ENCODE measurements around the gene FHOD1. TPM values are rescaled to one million over a fixed set of nuclear protein-coding genes. Genes with fewer than 3 reads are reported as not detected.

The FHOD1 gene
- total RNA-seq, 1 donor from 2014 or later = 71.7 TPM

DNA sequence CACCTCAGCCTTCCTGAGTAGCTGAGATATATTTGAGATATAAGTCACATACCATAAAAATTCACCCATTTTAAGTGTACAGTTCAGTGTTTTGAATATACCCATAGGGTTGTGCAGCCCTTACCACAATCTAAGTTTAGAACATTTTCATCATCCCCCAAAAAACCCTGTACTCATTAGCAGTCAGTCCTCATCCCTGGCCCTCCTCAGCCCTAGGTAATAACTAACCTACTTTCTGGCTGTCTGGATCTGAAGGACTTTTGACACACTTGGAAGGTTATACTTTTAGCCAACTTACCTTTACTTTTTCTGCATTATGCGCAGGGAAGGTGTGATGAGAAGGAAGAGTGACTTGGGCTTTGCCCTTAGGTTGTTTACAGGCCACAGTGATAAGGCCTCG lies 28.0 kb upstream of the FHOD1 start:
- Mint-ChIP-seq H3K9me3 (ENCODE audit: unreplicated experiment) (no peaks in the 10 kb centered on the region), H3K4me1 (ENCODE audit: unreplicated experiment) (peaks cover 23% of the 10 kb centered on the region), H3K36me3 (ENCODE audit: unreplicated experiment) (no peaks in the 10 kb centered on the region), H3K27me3 (ENCODE audit: unreplicated experiment) (no peaks in the 10 kb centered on the region), H3K27ac (ENCODE audit: unreplicated experiment) (peak overlapping the region; percentile 57), H3K4me3 (ENCODE audit: unreplicated experiment) (no peak overlapping the region)
- DNase-seq (ENCODE audit: extremely low spot score, unreplicated experiment) = no peak
- TF ChIP-seq, protein P1, sequence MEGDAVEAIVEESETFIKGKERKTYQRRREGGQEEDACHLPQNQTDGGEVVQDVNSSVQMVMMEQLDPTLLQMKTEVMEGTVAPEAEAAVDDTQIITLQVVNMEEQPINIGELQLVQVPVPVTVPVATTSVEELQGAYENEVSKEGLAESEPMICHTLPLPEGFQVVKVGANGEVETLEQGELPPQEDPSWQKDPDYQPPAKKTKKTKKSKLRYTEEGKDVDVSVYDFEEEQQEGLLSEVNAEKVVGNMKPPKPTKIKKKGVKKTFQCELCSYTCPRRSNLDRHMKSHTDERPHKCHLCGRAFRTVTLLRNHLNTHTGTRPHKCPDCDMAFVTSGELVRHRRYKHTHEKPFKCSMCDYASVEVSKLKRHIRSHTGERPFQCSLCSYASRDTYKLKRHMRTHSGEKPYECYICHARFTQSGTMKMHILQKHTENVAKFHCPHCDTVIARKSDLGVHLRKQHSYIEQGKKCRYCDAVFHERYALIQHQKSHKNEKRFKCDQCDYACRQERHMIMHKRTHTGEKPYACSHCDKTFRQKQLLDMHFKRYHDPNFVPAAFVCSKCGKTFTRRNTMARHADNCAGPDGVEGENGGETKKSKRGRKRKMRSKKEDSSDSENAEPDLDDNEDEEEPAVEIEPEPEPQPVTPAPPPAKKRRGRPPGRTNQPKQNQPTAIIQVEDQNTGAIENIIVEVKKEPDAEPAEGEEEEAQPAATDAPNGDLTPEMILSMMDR (IDR thresholded peaks at IDR 0.05) = no peak

DNA sequence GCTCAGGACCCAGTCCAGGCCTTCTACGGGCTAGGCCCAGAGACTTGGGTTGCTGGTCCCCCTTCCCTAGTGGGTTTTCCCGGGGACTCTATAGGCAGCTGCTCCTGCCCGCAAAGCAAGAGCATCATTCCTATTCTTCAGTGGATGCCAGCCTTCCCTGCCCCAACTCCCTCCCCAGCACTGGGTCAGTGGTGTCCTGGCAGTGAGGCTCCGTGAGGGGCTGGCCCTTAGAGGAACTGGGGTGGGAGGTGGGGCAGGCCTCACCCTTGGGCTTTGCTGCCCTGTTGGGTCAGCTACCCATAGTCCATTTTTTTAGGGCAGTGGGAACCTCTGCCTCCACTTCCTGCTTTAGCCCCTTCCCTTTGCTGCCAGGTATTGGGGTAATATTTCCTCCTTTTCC lies 24.2 kb upstream of the FHOD1 start:
- Mint-ChIP-seq H3K4me1 (ENCODE audit: unreplicated experiment) (peaks cover 6% of the 10 kb centered on the region), H3K4me3 (ENCODE audit: unreplicated experiment) (no peak overlapping the region), H3K27ac (ENCODE audit: unreplicated experiment) (no peak overlapping the region), H3K36me3 (ENCODE audit: unreplicated experiment) (no peaks in the 10 kb centered on the region), H3K27me3 (ENCODE audit: unreplicated experiment) (no peaks in the 10 kb centered on the region), H3K9me3 (ENCODE audit: unreplicated experiment) (no peaks in the 10 kb centered on the region)
- DNase-seq (ENCODE audit: extremely low spot score, unreplicated experiment) = no peak
- TF ChIP-seq, protein P1 (IDR thresholded peaks at IDR 0.05) = no peak

DNA sequence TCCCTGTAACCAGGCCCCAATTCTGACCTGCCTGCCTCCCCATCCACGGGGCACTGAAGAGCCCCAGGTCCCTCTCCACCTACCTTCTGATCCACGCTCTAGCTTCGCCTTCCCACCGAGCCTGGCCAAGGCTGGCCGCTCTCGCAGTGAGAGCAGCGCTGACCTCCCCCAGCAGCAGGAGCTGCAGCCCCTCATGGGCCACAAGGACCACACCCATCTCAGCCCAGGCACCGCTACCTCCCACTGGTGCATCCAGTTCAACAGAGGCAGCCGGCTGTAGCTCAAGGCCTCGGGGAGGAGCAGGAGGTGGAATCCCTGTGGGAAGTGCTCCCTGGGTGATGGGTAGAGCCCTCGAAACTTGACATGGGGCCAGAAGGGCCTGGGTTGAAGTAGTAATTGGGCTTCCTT lies 23.7 kb upstream of the FHOD1 start:
- H3K9me3 Mint-ChIP-seq (ENCODE audit: unreplicated experiment) = no peaks in the 10 kb centered on the region
- no peak overlapping the region for H3K4me3 Mint-ChIP-seq (ENCODE audit: unreplicated experiment)
- no peak for DNase-seq (ENCODE audit: extremely low spot score, unreplicated experiment)
- H3K4me1 Mint-ChIP-seq (ENCODE audit: unreplicated experiment) = peaks cover 4% of the 10 kb centered on the region
- no peaks in the 10 kb centered on the region for H3K27me3 Mint-ChIP-seq (ENCODE audit: unreplicated experiment)
- TF ChIP-seq, protein P1 (IDR thresholded peaks at IDR 0.05) = no peak
- no peaks in the 10 kb centered on the region for H3K36me3 Mint-ChIP-seq (ENCODE audit: unreplicated experiment)
- no peak overlapping the region for H3K27ac Mint-ChIP-seq (ENCODE audit: unreplicated experiment)

DNA sequence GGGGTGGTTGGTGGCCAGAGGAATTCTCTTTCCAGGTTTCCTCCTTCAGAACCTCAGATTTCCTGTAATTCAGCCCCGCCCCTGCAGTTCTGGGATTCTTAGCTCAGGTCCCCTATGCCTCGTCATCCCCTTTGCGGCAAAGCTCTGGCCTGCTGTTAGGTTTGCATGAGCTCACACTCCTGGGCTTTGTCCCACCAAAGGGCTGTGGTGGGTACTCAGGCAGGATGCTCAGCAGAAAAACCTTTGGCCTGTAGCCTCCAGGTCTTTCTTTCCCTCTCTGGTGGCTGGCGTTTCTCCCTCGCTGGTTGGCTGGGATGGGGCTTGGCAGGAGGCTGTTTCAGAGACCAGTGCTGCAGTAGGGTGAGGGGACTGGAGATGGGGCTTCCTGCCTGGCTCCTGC lies 22.5 kb upstream of the FHOD1 start:
- no peak for DNase-seq (ENCODE audit: extremely low spot score, unreplicated experiment)
- Mint-ChIP-seq H3K36me3 (ENCODE audit: unreplicated experiment) (no peaks in the 10 kb centered on the region), H3K9me3 (ENCODE audit: unreplicated experiment) (no peaks in the 10 kb centered on the region), H3K4me1 (ENCODE audit: unreplicated experiment) (peaks cover 4% of the 10 kb centered on the region), H3K27ac (ENCODE audit: unreplicated experiment) (no peak overlapping the region), H3K27me3 (ENCODE audit: unreplicated experiment) (no peaks in the 10 kb centered on the region), H3K4me3 (ENCODE audit: unreplicated experiment) (no peak overlapping the region)
- TF ChIP-seq, protein P1 (IDR thresholded peaks at IDR 0.05) = no peak

DNA sequence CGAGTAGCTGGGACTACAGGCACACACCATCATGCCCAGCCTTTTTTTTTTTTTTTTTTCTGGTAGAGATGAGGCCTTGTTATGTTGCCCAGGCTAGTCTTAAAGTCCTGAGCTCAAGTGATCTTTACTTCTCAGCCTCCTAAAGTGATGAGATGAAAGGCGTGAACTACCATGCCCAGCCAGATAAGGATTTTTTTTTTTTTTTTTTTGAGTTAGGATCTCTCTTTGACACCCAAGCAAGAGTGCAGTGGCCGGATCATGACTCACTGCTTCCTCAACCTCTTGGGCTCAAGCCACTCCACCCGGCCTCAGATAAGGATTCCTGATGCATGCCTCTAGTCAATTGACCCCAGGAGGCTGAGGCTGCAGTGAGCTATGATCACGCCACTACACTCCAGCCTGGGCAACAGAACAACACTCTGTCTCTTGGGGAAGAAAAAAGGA lies 20.9 kb upstream of the FHOD1 start:
- peaks cover 4% of the 10 kb centered on the region for H3K4me1 Mint-ChIP-seq (ENCODE audit: unreplicated experiment)
- no peak overlapping the region for H3K4me3 Mint-ChIP-seq (ENCODE audit: unreplicated experiment)
- no peaks in the 10 kb centered on the region for H3K27me3 Mint-ChIP-seq (ENCODE audit: unreplicated experiment)
- H3K27ac Mint-ChIP-seq (ENCODE audit: unreplicated experiment) = no peak overlapping the region
- H3K36me3 Mint-ChIP-seq (ENCODE audit: unreplicated experiment) = no peaks in the 10 kb centered on the region
- DNase-seq (ENCODE audit: extremely low spot score, unreplicated experiment) = no peak
- TF ChIP-seq, protein P1 (IDR thresholded peaks at IDR 0.05) = no peak
- H3K9me3 Mint-ChIP-seq (ENCODE audit: unreplicated experiment) = no peaks in the 10 kb centered on the region
